ENCODE results near the gene NFE2L3. TPM values are rescaled to one million over a fixed set of nuclear protein-coding genes. Genes with fewer than 3 reads are reported as not detected.

Gene NFE2L3
- total and polyA plus RNA-seq, 2 of the 8 experiments (the other 6 are each of a cell fraction or from before 2014, with no cell fraction given) = 64.9 to 76.5 TPM

DNA sequence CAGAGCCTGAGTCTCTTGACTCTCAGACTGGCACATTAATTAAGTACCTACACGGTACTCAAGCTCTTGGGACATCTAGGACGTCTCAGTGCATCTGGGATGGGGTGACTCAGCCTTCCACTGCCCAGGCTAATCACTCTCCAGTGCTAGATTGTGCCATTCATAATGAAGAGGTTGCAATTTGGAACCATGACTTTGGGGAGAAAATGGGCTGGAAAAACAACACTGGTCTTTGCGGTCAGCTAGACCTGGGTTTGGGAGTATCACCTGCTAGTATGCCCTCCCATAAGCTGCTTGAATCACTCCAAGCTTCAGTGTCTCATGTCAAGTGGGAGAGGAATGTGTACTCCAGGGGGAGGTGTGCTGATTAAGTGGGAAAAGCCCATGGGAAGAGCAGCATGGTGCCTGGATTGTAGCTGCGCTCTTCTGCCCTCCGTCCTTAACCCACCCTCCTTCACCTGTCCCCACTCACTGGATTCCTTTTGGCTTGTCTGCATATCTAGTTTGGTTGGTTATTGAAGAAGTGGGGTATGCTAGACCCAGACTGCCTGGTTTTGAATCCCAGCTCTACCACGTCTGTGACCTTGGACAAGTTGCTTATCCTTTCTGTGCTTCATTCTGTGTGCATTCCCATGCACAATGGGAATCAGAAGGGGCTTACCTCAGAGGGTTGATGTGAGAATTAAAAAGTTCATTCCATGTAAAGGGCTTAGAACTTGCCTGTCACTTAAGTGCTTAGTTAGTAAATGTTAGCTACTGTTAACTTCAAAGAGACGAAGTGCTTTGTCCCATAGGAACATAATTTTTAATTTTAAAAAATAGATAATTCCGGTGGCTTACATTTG lies 3.8 kb downstream of the NFE2L3 start (continued):
- TF ChIP-seq, protein P1, sequence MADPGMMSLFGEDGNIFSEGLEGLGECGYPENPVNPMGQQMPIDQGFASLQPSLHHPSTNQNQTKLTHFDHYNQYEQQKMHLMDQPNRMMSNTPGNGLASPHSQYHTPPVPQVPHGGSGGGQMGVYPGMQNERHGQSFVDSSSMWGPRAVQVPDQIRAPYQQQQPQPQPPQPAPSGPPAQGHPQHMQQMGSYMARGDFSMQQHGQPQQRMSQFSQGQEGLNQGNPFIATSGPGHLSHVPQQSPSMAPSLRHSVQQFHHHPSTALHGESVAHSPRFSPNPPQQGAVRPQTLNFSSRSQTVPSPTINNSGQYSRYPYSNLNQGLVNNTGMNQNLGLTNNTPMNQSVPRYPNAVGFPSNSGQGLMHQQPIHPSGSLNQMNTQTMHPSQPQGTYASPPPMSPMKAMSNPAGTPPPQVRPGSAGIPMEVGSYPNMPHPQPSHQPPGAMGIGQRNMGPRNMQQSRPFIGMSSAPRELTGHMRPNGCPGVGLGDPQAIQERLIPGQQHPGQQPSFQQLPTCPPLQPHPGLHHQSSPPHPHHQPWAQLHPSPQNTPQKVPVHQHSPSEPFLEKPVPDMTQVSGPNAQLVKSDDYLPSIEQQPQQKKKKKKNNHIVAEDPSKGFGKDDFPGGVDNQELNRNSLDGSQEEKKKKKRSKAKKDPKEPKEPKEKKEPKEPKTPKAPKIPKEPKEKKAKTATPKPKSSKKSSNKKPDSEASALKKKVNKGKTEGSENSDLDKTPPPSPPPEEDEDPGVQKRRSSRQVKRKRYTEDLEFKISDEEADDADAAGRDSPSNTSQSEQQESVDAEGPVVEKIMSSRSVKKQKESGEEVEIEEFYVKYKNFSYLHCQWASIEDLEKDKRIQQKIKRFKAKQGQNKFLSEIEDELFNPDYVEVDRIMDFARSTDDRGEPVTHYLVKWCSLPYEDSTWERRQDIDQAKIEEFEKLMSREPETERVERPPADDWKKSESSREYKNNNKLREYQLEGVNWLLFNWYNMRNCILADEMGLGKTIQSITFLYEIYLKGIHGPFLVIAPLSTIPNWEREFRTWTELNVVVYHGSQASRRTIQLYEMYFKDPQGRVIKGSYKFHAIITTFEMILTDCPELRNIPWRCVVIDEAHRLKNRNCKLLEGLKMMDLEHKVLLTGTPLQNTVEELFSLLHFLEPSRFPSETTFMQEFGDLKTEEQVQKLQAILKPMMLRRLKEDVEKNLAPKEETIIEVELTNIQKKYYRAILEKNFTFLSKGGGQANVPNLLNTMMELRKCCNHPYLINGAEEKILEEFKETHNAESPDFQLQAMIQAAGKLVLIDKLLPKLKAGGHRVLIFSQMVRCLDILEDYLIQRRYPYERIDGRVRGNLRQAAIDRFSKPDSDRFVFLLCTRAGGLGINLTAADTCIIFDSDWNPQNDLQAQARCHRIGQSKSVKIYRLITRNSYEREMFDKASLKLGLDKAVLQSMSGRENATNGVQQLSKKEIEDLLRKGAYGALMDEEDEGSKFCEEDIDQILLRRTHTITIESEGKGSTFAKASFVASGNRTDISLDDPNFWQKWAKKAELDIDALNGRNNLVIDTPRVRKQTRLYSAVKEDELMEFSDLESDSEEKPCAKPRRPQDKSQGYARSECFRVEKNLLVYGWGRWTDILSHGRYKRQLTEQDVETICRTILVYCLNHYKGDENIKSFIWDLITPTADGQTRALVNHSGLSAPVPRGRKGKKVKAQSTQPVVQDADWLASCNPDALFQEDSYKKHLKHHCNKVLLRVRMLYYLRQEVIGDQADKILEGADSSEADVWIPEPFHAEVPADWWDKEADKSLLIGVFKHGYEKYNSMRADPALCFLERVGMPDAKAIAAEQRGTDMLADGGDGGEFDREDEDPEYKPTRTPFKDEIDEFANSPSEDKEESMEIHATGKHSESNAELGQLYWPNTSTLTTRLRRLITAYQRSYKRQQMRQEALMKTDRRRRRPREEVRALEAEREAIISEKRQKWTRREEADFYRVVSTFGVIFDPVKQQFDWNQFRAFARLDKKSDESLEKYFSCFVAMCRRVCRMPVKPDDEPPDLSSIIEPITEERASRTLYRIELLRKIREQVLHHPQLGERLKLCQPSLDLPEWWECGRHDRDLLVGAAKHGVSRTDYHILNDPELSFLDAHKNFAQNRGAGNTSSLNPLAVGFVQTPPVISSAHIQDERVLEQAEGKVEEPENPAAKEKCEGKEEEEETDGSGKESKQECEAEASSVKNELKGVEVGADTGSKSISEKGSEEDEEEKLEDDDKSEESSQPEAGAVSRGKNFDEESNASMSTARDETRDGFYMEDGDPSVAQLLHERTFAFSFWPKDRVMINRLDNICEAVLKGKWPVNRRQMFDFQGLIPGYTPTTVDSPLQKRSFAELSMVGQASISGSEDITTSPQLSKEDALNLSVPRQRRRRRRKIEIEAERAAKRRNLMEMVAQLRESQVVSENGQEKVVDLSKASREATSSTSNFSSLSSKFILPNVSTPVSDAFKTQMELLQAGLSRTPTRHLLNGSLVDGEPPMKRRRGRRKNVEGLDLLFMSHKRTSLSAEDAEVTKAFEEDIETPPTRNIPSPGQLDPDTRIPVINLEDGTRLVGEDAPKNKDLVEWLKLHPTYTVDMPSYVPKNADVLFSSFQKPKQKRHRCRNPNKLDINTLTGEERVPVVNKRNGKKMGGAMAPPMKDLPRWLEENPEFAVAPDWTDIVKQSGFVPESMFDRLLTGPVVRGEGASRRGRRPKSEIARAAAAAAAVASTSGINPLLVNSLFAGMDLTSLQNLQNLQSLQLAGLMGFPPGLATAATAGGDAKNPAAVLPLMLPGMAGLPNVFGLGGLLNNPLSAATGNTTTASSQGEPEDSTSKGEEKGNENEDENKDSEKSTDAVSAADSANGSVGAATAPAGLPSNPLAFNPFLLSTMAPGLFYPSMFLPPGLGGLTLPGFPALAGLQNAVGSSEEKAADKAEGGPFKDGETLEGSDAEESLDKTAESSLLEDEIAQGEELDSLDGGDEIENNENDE (IDR thresholded peaks at IDR 0.05; ENCODE audit: insufficient replicate concordance, low read length) = no peak
- peak in 1 of 2 experiments; percentile 98; a peak in 1 of 3 replicates for TF ChIP-seq EP300 (IDR thresholded peaks at IDR 0.05; ENCODE audit: borderline replicate concordance in 1 of 2, low read depth in 2 of 2, low read length in 2 of 2)
- TF ChIP-seq SIX5 (IDR thresholded peaks at IDR 0.05; ENCODE audit: low read depth, low read length) = no peak
- TF ChIP-seq YY1 (IDR thresholded peaks at IDR 0.05; ENCODE audit: low read depth, low read length) = no peak
- no peak for TF ChIP-seq KDM5A (IDR thresholded peaks at IDR 0.05; ENCODE audit: low read length)
- TF ChIP-seq SIN3A (conservative IDR thresholded peaks at IDR 0.05 in 1 of 2, IDR thresholded peaks at IDR 0.05 in 1 of 2; ENCODE audit: low read depth in 1 of 2, low read length in 2 of 2) = no peak; a peak in 1 of 4 replicates
- TF ChIP-seq GABPA (IDR thresholded peaks at IDR 0.05; ENCODE audit: borderline replicate concordance, insufficient read depth, low read length) = no peak
- TF ChIP-seq POLR2AphosphoS5 (IDR thresholded peaks at IDR 0.05; ENCODE audit: low read depth, low read length) = peak; percentile 52; the same call in 1 of the 2 replicates
